ENCODE results near the gene TOMT.

DNA sequence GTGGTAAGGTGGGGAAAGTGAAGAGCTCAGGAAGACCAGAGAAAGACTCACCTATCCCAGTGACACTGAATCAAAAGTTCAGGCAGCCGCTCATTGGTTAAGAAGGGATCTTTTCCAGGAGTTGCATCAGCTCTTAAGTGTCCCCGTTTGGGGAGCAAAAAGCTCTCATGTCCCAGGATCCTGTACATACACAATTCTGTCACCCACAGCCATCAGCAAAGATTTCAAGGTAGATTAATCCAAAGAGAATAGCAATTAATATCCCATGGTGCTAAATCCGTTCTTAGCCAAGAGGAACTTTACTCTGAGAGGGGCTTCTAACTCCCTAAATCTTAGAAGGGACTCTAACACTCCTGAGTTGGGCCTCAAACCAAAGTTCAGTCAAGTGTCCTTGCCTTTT lies 49.1 kb downstream of the TOMT start:
- TF ChIP-seq ZFX (IDR thresholded peaks at IDR 0.05; ENCODE audit: borderline replicate concordance): no peak
- TF ChIP-seq CTCF (IDR thresholded peaks at IDR 0.05): no peak

All from 22Rv1 (cell line).